ENCODE results near the gene CLK4. TPM values are rescaled to one million over a fixed set of nuclear protein-coding genes. Genes with fewer than 3 reads are reported as not detected.

CLK4 gene
- total RNA-seq, 4 donors from 2014 or later: 33.5 to 59.0 (median 41.5) TPM

GRCh38 chr5:178624631-178625546 is 2.0 kb downstream of the CLK4 start:
- Histone ChIP-seq H3K27me3 (no peaks in the 10 kb centered on the region), H3K4me1 (peaks cover 0 to 27% (median 2%) of the 10 kb centered on the region in 4 donors), H3K36me3 (peaks cover 0 to 29% (median 4%) of the 10 kb centered on the region in 3 donors), H3K9me3 (no peaks in the 10 kb centered on the region), H3K27ac (no peak overlapping the region), H3K4me3 (peak overlapping the region; percentile 76 to 96 (median 94))
- DNase-seq: no peak
- TF ChIP-seq, protein P1, sequence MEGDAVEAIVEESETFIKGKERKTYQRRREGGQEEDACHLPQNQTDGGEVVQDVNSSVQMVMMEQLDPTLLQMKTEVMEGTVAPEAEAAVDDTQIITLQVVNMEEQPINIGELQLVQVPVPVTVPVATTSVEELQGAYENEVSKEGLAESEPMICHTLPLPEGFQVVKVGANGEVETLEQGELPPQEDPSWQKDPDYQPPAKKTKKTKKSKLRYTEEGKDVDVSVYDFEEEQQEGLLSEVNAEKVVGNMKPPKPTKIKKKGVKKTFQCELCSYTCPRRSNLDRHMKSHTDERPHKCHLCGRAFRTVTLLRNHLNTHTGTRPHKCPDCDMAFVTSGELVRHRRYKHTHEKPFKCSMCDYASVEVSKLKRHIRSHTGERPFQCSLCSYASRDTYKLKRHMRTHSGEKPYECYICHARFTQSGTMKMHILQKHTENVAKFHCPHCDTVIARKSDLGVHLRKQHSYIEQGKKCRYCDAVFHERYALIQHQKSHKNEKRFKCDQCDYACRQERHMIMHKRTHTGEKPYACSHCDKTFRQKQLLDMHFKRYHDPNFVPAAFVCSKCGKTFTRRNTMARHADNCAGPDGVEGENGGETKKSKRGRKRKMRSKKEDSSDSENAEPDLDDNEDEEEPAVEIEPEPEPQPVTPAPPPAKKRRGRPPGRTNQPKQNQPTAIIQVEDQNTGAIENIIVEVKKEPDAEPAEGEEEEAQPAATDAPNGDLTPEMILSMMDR (IDR thresholded peaks at IDR 0.05): no peak
- no peak for TF ChIP-seq POLR2A (IDR thresholded peaks at IDR 0.05)

DNA sequence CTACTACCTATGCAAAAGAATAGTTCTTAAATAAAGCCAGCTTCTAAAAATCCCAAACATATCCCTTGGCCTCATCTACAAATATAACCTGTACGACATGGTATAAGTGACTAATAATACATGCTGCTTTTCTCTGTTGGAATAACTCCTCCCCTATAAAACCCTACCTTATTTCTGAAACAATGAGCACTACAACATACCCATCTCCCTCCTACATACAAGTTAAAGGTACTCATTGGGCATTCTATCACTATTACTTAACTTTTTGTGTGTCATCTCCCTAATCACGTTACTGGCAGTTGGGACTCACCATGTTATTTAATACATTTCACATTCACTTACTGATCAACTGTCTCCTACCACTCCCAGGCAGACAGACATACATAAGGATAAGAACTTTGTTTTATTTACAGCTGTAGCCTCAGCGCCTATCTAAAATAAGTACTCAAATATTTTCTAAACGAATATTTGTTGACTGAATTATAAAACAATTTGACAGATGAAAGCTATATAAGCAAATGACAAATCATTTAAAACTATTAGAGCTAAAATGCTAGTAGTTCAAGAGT is 4.1 kb downstream of the CLK4 start:
- no peak overlapping the region for H3K4me3 ChIP-seq
- TF ChIP-seq POLR2A (IDR thresholded peaks at IDR 0.05): no peak
- TF ChIP-seq, protein P1 (IDR thresholded peaks at IDR 0.05): no peak
- H3K36me3 ChIP-seq: peaks cover 0 to 49% (median 4%) of the 10 kb centered on the region in 3 donors
- no peaks in the 10 kb centered on the region for H3K9me3 ChIP-seq
- H3K27ac ChIP-seq: no peak overlapping the region
- no peak for DNase-seq
- no peaks in the 10 kb centered on the region for H3K27me3 ChIP-seq
- H3K4me1 ChIP-seq: peaks cover 0 to 29% (median 2%) of the 10 kb centered on the region in 4 donors

- Histone ChIP-seq H3K4me1 (peaks cover 0 to 17% (median 2%) of the 10 kb centered on the region in 4 donors), H3K36me3 (peaks cover 0 to 83% (median 4%) of the 10 kb centered on the region in 3 donors), H3K4me3 (no peak overlapping the region), H3K27ac (no peak overlapping the region), H3K27me3 (no peaks in the 10 kb centered on the region), H3K9me3 (no peaks in the 10 kb centered on the region)
- no peak for DNase-seq
- TF ChIP-seq, protein P1 (IDR thresholded peaks at IDR 0.05): no peak
- TF ChIP-seq POLR2A (IDR thresholded peaks at IDR 0.05): no peak
Observed at GRCh38 chr5:178619390-178619789, 7.5 kb downstream of the CLK4 start.

- Histone ChIP-seq H3K36me3 (peaks cover 0 to 100% (median 3%) of the 10 kb centered on the region in 3 donors), H3K27ac (no peak overlapping the region), H3K9me3 (no peaks in the 10 kb centered on the region), H3K4me3 (no peak overlapping the region), H3K4me1 (no peaks in the 10 kb centered on the region), H3K27me3 (no peaks in the 10 kb centered on the region)
- DNase-seq: no peak
- TF ChIP-seq POLR2A (IDR thresholded peaks at IDR 0.05): no peak
- TF ChIP-seq, protein P1 (IDR thresholded peaks at IDR 0.05): no peak
Observed at GRCh38 chr5:178612299-178612698, 14.6 kb downstream of the CLK4 start.

DNA sequence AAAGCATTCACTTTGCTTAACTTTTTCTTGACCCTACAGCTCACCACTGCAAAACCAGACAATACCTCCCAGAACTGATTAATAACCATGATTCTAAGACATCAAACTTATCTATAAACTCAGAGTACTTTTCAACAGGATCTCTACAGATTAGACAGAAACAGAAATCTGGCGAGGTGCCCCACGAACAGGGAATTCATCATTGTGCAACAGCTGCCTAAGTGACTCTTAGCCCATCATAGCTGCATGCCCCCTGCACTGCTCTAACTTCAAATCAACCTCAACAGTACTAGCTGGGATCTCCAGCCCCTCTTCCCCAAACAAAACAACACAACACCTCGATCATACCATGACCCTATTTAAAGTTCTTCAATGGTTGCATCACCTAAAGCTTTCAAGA is 20.6 kb downstream of the CLK4 start:
- DNase-seq: no peak
- Histone ChIP-seq H3K36me3 (peaks cover 0 to 96% (median 2%) of the 10 kb centered on the region in 3 donors), H3K27me3 (no peaks in the 10 kb centered on the region), H3K4me1 (no peaks in the 10 kb centered on the region), H3K9me3 (no peaks in the 10 kb centered on the region), H3K4me3 (no peak overlapping the region), H3K27ac (no peak overlapping the region)
- TF ChIP-seq, protein P1 (IDR thresholded peaks at IDR 0.05): no peak
- no peak for TF ChIP-seq POLR2A (IDR thresholded peaks at IDR 0.05)
